Renal cortex interstitium (tissue), 11 donors: Measurements from ENCODE around the gene NSG1. TPM values are rescaled to one million over a fixed set of nuclear protein-coding genes. Genes with fewer than 3 reads are reported as not detected.
"Not testable (repeated sequence)": the region's sequence is repeated elsewhere in the genome, so short reads cannot be mapped to it uniquely, and the experiment has no call there.

Source experiments
- DNase-seq, 11 donors: peaks; one replicate each; pipeline ENCODE4 v3.0.0-alpha.2; 2013; ENCODE audit warnings: low read depth in 9 of 11, low spot score in 4 of 11; ENCODE audit errors: extremely low read depth in 1 of 11
- polyA plus RNA-seq, 3 donors: library from polyadenylated mRNA; unstranded; fragments of 120-200 nt; gene quantifications; one replicate each; pipeline ENCODE4 v1.2.1, GENCODE V29; 2013; ENCODE audit not compliant: insufficient read length in 3 of 3

NSG1 gene
- polyA plus RNA-seq, 3 donors: 2.5 to 6.0 (median 5.4) TPM

DNA sequence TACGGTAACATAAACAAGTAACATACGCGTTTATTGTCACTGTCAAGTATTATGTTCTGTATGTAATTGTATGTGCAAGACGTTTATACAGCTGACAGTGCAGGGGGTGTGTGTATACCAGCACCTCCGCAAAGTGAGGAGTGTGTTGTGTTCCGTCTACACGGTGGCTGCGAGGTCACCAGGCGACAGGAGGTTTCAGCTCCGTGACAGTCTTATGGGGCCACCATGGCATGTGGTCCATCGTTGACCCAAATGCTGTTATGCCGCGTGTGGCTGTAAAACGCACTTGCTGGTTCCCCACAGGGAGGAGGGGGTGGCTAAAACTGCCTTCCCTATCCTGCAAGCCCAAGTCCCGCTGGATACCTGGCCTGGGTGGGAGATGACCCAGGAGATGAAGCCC is 25.0 kb downstream of the NSG1 start:
- DNase-seq: no peak

DNA sequence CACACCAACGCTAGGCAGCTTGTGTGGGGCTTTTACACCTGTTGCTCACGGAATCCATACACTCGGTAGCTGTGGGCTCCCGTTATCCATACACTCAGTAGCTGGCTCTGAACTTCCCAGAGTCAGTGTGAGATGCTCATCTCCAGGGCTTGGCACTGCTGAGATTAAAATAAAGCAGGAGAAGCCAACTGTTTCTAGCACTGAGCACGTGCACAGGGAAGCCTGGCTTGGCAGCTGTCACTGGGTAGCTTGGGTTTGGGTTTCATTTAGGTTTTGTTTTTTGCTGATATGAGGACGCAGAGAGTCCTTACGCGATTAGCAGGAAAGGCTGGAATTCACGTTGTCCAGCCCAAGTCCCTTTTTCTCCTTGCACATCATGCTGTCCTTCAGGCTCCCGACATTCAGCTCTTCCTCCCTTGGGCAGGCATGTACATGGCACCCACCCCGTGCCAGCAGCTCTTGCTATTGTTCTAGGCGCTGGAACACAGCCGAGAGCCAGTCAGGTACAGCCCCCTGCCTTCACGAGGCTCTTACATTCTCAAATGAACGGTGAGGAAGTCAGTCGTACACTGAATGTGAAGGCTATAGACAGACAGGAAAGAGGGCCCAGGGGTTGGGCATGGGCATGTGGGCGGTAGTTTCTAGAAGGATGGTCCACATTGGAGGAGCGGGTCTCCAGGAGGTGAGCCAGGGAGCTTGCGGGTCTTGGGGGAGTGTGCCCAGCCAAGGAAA is 25.9 kb downstream of the NSG1 start:
- no peak for DNase-seq

DNA sequence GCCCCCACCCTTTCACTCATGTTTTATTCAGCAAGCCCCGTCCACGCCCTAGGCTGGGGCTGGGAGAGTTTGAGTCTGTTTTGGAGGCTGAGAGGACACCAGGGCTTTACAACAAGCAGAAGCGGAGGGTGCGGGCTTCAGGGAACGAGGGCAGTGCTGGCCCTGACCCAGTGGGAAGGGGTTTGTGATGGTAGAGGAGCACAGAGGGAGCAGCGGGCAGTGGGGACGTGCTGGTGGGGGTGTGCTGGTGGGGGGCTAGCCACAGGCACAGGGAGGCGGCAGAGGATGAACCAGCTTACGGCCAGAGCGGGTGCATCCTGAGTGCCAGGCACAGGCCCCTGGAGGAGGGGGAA is 26.4 kb downstream of the NSG1 start:
- no peak for DNase-seq

DNA sequence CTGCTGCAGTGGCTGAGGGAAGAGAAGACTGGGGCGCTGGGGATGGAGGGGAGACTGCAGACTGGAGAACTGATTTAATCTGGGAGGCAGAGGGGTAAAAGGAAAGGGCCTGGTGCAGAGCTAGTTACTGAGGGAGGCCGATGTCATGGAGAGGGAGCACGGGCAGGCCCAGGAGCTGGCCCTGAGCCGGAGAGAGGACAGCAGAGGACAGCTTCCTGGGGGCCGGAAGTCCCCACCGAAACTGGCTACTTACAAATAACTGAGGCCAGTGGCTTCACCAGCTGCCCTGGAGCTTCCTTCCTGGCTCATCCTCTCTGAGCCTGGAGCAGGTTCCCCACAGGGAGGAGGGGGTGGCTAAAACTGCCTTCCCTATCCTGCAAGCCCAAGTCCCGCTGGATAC is 26.9 kb downstream of the NSG1 start:
- no peak for DNase-seq

DNA sequence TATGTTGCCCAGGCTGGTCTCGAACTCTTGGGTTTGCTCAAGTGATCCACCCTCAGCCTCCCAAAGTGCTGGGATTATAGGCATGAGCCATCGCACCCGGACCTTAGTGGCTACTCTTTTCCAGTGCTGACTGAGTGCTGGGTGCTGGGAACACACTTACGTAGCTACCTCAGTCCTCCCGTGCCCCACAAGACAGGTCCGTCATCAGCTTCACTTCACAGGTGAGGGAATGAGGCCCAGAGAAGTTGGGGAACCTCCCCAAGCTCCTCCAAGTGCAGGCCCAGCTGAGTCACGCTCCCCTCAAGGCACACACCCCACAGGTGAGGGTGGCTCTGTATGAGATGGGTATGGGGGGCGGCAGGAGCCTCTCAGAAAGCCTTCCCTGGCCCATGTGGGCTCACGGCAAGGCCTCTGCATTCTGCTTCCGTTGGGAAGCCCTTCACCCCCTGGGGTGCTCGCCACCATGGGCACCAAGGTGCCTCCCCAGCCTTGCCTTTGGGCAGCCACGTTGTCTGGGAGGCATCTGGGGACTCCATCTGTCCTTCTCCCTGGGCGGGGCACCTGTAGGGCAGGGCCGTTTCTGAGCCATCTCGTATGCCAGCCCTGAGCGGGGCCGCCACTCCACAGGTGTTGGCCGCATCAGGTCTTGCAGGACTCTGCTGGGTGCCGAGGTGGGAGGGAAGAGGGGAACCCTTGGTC is 28.4 kb downstream of the NSG1 start:
- DNase-seq: no peak

DNA sequence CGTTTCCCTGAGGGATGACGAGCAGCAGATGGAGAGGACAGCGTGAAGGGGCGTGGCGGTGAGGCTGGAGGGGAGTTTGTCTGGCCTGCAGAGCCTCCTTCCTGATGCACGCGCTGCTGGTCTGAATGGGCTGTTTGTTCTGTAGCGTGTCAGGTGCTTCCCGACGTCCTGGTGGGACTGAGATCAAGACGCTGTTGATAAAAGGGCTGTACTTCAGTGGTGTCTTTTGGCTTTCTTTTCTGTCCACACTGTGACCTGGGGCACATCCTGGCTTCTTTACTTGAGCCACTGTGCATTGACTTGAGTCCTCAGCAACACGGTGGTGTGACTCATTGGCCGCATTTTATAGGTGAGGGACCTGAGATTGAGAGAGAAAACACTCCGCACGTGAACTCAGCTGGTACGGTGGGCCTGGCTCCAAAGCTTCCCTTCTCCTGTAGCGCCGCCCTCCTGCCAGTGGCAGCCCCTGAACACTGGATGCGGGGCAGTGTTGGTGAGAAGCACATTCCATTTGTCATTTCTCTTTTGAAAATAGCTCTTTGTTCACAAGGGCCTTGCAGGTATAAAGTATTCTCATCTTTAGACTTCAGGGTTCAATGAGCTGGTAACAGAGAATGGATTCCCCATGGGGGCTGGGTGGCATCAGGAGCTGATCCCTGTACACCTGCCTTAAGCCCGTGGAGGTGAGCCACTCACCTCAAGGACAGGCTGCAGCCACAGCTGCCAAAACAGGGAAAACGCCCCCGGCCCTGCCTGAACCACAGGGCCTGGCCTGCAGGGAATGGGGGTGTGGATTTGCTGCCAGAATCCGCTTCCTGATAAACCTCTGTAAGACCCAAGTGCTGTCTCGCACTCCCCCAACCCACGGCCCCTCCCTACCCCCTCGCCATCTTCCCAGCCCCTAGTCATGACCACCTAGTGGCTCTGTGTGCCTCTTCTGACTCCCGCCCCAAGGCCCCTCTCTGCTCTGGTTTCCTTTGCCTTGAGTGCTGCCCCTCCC is 29.2 kb downstream of the NSG1 start:
- no peak for DNase-seq

DNA sequence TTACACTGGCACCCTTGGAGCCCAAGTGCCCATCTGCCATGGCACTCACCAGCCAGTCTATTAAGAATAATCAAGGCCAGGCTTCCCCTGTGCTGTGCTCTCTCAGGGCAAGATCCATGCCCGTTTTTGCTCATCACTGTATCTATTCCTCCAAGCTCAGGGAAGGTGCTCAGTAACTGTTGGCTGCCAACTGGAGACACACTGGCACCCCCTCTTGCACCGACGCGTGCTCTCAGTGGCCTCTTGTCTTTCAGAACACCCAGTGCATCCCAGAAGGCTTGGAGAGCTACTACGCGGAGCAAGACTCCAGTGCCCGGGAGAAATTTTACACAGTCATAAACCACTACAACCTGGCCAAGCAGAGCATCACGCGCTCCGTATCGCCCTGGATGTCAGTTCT is 30.1 kb downstream of the NSG1 start:
- no peak for DNase-seq

DNA sequence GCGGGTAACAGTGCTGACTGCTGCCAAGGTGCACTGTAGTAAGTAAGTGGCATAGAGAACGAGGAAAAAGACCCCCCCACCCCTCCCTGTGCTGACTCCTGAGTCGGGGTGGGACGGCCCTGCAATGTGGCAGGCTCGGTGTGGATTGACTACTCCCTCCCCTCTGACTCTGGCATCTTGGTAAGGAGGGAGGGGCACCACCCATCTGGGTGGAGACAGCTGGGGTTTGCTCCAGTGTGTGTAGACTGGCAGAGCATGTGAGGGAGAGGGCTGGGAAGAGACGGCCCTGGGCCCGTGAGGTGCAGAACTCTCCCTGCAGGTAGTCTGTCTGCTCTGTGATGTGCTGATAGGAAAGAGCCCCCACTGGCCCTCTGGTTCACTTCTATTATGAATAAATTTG is 31.0 kb downstream of the NSG1 start:
- DNase-seq: no peak

DNA sequence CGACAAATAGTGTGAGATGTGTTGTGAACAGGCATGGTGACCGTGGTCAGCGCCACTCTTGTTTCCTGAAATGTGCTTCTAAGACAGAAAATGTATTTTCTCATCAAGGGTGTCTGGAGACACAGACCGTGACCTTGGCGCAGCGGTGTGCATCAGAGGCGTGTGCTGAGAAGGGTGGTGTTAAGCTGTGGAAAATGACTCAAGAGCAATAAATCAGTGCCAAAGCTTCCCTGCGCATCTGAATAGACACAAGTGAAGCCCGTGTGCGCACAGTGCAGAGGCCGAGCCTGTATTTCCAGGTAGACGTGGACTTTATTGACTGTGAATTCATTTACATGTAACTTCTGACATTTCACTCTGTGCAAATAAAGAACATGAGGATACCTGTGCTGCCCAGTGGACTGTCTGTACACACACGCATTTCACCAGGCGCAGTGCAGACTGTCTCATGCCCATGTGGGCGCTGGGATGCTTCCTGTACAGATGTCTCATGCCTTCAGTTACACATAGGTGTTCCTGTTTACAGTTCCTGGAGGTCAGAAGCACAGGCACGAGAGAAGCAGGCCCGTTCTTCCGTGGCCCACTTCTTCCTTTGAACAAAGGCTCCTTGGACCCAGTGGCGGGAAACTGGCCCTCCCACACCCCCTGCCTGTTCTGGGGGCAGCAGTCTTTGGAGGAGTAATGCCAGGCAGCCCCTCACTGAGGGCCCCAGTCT is 31.9 kb downstream of the NSG1 start:
- DNase-seq: no peak

DNA sequence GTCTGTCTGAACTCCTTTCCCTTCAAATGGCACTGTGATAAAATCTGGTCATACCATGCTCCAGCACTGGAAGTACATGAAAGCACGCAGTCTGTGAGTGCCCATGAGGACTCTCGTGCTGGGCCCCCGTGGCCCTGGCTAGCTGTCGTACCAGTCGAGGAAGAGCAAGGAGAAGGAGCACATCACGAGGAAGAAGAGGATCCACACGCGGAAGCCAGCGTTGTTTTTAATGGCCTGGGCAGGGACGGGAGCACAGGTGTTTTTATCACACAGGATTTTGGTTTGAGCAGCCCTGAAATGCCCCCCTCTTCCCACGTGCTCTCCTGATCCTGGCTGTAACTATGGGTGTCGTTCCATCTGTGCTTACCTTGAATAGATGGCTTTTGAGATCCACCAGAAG is 33.0 kb downstream of the NSG1 start:
- no peak for DNase-seq

DNA sequence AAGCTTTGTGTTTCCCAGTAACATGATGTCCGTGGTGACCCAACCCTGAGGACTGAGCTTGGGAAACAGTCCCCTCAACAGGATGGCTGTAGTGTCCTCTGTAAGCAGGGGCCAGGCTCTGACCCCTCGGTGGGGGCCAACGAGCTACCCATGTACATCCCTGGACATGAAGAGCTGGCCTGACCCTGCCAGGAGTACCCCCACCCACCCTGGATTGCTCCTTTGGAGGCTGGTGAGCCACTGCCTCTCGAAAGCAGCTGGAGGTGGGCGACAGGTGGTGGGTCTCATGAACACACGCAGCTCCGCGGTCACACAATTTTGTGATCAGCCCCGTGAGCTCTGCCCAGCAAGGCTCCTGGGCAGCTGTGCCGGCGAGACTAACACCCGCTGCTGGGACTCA is 33.5 kb downstream of the NSG1 start:
- no peak for DNase-seq

DNA sequence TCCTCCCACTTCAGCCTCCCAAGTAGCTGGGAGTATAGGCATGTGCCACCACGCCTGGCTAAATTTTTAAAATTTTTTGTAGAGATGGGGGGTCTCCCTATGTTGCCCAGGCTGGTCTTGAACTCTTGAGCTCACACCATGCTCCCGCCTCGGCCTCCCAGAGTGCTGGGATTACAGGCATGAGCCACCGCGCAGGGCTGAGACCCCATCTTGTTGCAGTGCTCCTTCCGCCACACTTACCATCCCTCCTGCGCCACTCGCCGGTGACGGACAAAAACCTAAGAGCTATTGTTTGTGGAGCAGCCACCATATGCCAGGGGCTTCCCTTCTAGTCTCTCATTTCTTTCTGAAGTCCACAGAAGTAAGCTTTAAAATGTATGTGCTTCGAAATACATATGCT is 34.5 kb downstream of the NSG1 start:
- DNase-seq: no peak

DNA sequence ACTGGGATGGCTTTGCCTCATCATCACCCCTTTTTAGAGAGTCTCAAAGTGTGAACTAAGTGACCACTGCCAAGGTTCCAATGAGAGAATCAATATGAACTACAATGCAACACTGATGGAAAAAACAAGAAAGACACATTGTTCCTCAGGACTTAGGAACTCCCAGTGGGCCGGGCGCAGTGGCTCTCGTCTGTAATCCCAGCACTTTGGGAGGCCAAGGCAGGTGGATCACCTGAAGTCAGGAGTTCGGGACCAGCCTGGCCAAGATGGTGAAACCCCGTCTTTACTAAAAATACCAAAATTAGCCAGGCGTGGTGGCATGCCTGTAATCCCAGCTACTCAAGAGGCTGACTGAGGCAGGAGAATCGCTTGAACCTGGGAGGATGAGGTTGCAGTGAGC is 35.2 kb downstream of the NSG1 start:
- DNase-seq: not testable (repeated sequence)

DNA sequence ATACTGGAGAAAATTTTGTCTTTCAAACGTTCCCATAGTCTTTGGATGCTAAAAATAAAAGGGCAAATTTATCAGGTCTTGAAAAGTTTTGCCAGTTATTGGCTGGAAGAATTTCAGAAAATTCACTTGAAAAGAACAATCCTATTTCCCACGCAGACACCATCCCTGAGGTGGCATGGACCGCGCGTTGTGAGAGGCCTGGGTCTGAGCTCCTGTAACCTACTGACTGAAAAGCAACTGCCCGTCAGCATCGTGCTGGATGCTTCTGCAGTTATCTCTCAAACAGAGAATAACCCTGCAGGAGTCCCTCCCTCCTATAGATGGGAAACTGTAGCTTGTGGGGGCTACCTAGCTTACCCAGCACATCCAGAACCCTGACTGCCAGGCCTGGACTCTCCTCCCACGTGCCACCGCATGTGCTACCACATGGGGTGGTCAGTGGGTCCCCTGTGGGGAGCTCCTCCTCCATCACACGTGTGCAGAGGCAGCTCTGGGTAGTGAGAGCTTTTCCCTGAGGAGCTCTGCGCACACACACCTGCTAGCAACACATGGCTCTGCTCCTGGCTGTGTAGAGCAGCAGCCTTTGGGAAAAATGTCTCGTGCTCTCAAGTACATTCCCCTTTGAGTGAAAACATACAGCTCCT is 36.1 kb downstream of the NSG1 start:
- DNase-seq: no peak

DNA sequence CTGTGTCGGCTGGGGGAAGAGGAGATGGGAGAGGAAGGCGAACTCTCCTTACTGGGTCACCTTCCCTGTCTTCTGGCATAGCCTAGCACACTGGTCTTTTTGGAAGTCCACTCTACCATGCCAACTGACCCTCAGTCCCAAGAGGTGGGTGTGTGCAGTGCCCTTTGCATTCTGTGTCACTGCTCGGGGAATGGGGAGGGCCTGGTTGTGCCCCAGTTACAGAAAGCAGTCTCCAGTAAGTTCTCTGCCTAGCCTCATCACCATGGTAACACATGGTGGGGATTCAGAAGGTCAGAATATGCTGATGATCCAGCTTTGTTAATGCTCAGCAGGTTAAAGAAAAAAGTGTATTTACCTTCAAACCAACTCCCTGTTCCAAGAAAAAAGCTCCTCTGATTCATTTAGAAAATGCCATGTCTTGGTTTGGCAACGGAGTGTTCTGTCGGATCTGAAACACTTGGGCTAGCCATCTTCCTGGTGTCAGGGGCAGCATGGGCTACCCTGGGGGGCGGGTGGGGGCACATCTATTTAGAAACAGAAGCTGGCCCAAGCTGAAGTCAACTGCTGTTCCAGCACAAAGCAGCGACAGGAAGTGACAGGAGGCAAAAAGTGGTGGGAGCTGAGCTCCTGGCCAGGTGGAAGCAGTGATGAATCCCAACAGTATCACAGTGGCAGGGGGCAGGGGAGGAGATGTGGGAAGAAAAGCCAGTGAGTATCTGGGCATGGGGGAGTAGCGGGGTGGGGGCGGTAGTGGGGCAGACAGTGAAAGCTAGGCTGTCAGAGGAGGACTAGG is 37.0 kb downstream of the NSG1 start:
- no peak for DNase-seq

DNA sequence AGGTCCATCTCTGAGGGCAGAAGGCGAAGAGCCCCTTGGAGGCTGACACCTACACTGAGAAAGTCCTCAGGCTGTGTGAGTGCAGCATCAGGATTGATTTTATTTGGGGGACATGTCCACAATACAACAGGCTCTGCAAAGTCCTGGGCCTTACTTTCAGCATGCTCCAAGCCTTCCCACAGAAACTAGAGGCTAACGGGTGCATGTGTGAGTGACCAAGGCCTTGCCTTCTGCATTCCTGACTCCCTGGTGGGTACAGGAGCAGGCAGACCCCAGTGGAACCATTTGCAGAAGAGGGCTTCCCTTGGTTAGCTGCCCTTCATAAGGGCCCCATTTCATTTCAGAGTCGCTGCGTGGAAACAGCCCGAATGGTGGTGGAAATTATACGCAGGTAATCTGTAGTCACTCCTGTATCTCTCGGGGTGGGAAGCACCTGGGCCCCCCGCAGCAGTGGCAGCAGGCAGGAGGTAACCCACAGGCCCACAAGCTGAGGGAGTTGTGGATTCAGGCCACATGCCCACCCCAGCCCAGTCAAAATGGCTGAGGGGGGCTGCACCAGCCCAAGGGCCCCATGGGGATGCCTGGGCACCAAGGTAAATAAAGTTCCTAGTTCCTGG is 37.7 kb downstream of the NSG1 start:
- DNase-seq: no peak

DNA sequence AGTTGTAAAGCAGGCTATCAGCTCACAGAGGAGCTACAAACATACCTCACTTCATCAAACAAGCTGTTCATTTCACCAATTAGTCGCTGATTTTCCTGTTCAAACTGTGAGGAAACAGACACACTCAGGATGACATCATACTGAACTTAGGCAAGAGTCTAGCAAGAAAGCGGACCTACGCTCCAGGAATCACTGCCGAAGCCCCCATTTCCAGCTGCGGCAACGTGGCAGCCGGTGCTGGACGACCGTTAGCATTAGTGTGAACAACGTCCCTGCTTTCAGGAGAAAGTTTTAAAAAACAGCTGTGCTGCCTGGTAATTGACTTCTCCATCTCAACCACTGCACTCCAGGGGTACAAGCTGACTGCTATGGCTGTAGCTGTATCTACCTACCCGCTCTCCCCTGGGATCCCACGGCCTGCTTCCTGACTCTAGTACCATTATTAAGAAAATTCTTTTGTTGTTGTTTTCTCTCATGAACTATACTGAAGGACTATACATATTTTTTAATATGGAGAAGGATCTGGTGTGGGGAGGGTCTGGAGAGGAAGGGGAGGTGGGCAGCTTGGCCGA is 38.3 kb downstream of the NSG1 start:
- DNase-seq: no peak
